Heart left ventricle (tissue), 16 donors: ENCODE results near the gene SLC22A9. TPM values are rescaled to one million over a fixed set of nuclear protein-coding genes. Genes with fewer than 3 reads are reported as not detected.

Experiments
- ATAC-seq, 4 donors: fragments of 200-7000 bp; cut with Tn5 transposase; one replicate each; pipeline ENCODE4 v1.9.1; 2020 to 2022; ENCODE audit warnings: moderate library complexity in 4 of 4, mild to moderate bottlenecking in 3 of 4, moderate number of reproducible peaks in 1 of 4
- DNase-seq, 5 donors: peaks; one replicate each; pipeline ENCODE4 v3.0.0-alpha.2; 2020
- H3K27ac ChIP-seq, 12 donors: fragments of 200-600 bp; sonication (generic) in 4 of 12; one replicate each; pipeline versions ENCODE4 v1.5.0 to v1.8.0; 2016 to 2022; ENCODE audit warnings: mild to moderate bottlenecking in 2 of 12
- H3K27me3 ChIP-seq, 9 donors: fragments of 200-600 bp; sonication (generic) in 2 of 9; one replicate each; pipeline versions ENCODE4 v1.5.1 to v1.8.0; 2016 to 2022; ENCODE audit warnings: mild to moderate bottlenecking in 3 of 9
- H3K36me3 ChIP-seq, 9 donors: fragments of 200-600 bp; sonication (generic) in 2 of 9; one replicate each; pipeline versions ENCODE4 v1.5.0 to v1.8.0; 2018 to 2022; ENCODE audit warnings: mild to moderate bottlenecking in 2 of 9
- H3K4me1 ChIP-seq, 12 donors: fragments of 200-600 bp; sonication (generic) in 4 of 12; one replicate each; pipeline versions ENCODE4 v1.5.0 to v1.8.0; 2016 to 2022; ENCODE audit warnings: mild to moderate bottlenecking in 3 of 12
- H3K4me3 ChIP-seq, 12 donors: fragments of 200-600 bp; sonication (generic) in 4 of 12; one replicate each; pipeline versions ENCODE4 v1.5.0 to v1.8.0; 2017 to 2022; ENCODE audit warnings: mild to moderate bottlenecking in 9 of 12, moderate library complexity in 4 of 12
- H3K9me3 ChIP-seq, 12 donors: fragments of 200-600 bp; sonication (generic) in 4 of 12; one replicate each; pipeline versions ENCODE4 v1.5.0 to v1.8.0; 2016 to 2022; ENCODE audit warnings: mild to moderate bottlenecking in 1 of 12
- POLR2A ChIP-seq, 2 donors: fragments of 450-650 bp; IDR thresholded peaks; one replicate each; pipeline ENCODE4 v1.6.1; 2017; ENCODE audit warnings: antibody characterized with exemption in 2 of 2, mild to moderate bottlenecking in 2 of 2, moderate library complexity in 2 of 2
- WGBS, 4 donors: extraction: QIAGEN DNeasy Blood & Tissue Kit in 2 of 4; methylation state at CpG; one replicate each; pipeline versions ENCODE4 v1.1.5 to v1.1.7; 2013 to 2018; 5-methylcytosine and 5-hydroxymethylcytosine counted together
- intact Hi-C, 10 donors: fragments of 100-400 bp; cut with DNase I; formaldehyde crosslinking; loops; one replicate each; pipeline versions ENCODE4 v1.11.1 to v1.14.2; 2022
- polyA plus RNA-seq, 2 donors: library from polyadenylated mRNA; stranded (reverse); fragments of 200-250 nt; gene quantifications; one replicate each; pipeline ENCODE4 v1.2.3, GENCODE V29; 2013
- total RNA-seq, 9 donors: library from RNA; depleted of rRNA in 2 of 9; stranded (reverse); fragments of >200 nt in 2 of 9; fragmentation: NEBNext Ultra II Directional in 3 of 9; extraction: Animal tissue kit (Norgen Biotek cat#: 25700) in 3 of 9; gene quantifications; one replicate each; pipeline versions ENCODE4 v1.1.0 to v1.2.4, GENCODE V29; 2016 to 2023
- TF ChIP-seq, protein P1 (sequence below), 12 donors: fragments of 200-600 bp; sonication (generic) in 4 of 12; IDR thresholded peaks; one replicate each; pipeline versions ENCODE4 v1.5.0 to v1.8.0; 2018 to 2022; ENCODE audit warnings: antibody characterized with exemption in 12 of 12, mild to moderate bottlenecking in 5 of 12
- donor health status: ischemic (EF 13 %, LVEDD 7.1; RV severe dilation, severe dysfunction).
- donor health status: healthy with polysubstance abuse.
- donor health status: DM: no; HTN: yes; CAD: no.
- donor health status: DM: no; HTN: no; CAD: no.
- donor health status: ischemic (EF 25% LVEDD 6.9; RV normal size, moderate dysfunction).
- donor health status: ischemic (EF 25% LVEDD 5.7; RV mildly dilated, moderate dysfunction).
- donor health status: healthy.
- donor health status: DM: yes; HTN: yes; CAD: no.
- donor health status: ischemic (EF 35%, LVEDD 5.7; RV mildly dilated, moderate dysfunction).
- donor health status: nonischemic (EF 11% LVEDD 7.7; RV severe dilation, severe dysfunction).
- donor health status: DM: yes; HTN: yes; CAD: no.
- donor health status: PGD.
- donor health status: ischemic (EF 29% LVEDD 5.4; RV normal size, mild dysfunction).
- donor health status: nonischemic (EF 23%, LVEDD 6.1; RV moderate dilation, normal function).

The SLC22A9 gene
- total and polyA plus RNA-seq, 11 donors = not detected

GRCh38 chr11:63404161-63404935 is 34.8 kb downstream of the SLC22A9 start:
- Histone ChIP-seq H3K4me1 (no peaks in the 10 kb centered on the region), H3K4me3 (no peak overlapping the region), H3K27ac (no peak overlapping the region), H3K27me3 (peaks cover 0 to 15% (median 3%) of the 10 kb centered on the region in 9 donors), H3K36me3 (no peaks in the 10 kb centered on the region), H3K9me3 (no peaks in the 10 kb centered on the region)
- ATAC-seq (no peak), DNase-seq (no peak)
- TF ChIP-seq, protein P1, sequence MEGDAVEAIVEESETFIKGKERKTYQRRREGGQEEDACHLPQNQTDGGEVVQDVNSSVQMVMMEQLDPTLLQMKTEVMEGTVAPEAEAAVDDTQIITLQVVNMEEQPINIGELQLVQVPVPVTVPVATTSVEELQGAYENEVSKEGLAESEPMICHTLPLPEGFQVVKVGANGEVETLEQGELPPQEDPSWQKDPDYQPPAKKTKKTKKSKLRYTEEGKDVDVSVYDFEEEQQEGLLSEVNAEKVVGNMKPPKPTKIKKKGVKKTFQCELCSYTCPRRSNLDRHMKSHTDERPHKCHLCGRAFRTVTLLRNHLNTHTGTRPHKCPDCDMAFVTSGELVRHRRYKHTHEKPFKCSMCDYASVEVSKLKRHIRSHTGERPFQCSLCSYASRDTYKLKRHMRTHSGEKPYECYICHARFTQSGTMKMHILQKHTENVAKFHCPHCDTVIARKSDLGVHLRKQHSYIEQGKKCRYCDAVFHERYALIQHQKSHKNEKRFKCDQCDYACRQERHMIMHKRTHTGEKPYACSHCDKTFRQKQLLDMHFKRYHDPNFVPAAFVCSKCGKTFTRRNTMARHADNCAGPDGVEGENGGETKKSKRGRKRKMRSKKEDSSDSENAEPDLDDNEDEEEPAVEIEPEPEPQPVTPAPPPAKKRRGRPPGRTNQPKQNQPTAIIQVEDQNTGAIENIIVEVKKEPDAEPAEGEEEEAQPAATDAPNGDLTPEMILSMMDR (IDR thresholded peaks at IDR 0.05) = no peak
- no peak for TF ChIP-seq POLR2A (IDR thresholded peaks at IDR 0.05)
- intact Hi-C loops = no loop called here
- 71 to 83% (median 76%) methylated on average over 5 of the region's 5 CpGs for WGBS, 4 donors

DNA sequence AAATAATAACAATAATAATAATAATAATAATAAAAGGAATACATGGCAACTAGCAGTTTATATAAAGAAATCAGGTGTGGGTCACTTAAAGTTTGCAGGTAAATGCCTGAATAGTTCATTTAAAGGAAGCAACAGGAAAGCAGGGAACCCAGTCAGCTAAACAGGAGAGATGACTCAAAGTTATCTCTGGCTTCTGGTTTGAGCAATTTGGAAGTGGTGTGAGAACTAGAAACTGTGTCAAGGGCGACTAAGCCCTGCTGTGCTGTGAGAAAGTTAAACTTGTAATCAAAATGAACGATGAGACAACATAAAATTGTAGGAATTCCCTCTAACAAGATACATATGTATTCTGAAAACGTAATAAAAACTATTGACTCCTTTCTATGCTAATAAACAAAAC is 35.5 kb downstream of the SLC22A9 start:
- no peaks in the 10 kb centered on the region for H3K9me3 ChIP-seq
- peaks cover 0 to 19% (median 0%) of the 10 kb centered on the region in 9 donors for H3K27me3 ChIP-seq
- no peaks in the 10 kb centered on the region for H3K36me3 ChIP-seq
- intact Hi-C loops = no loop called here
- no peak overlapping the region for H3K4me3 ChIP-seq
- TF ChIP-seq POLR2A (IDR thresholded peaks at IDR 0.05) = no peak
- TF ChIP-seq, protein P1 (IDR thresholded peaks at IDR 0.05) = no peak
- H3K4me1 ChIP-seq = no peaks in the 10 kb centered on the region
- 66 to 68% (median 68%) methylated on average over 3 of the region's 3 CpGs for WGBS, 4 donors
- no peak overlapping the region for H3K27ac ChIP-seq
- ATAC-seq (no peak), DNase-seq (no peak)

- DNase-seq (no peak), ATAC-seq (no peak)
- intact Hi-C loops = no loop called here
- no peak for TF ChIP-seq POLR2A (IDR thresholded peaks at IDR 0.05)
- TF ChIP-seq, protein P1 (IDR thresholded peaks at IDR 0.05) = no peak
- no peaks in the 10 kb centered on the region for H3K4me1 ChIP-seq
- no peak overlapping the region for H3K4me3 ChIP-seq
- H3K36me3 ChIP-seq = no peaks in the 10 kb centered on the region
- H3K9me3 ChIP-seq = no peaks in the 10 kb centered on the region
- peaks cover 0 to 10% (median 0%) of the 10 kb centered on the region in 9 donors for H3K27me3 ChIP-seq
- no peak overlapping the region for H3K27ac ChIP-seq
- WGBS, 4 donors = 71 to 89% (median 79%) methylated on average over 2 of the region's 2 CpGs
Measured at GRCh38 chr11:63406458-63406857, 36.9 kb downstream of the SLC22A9 start.

- H3K36me3 ChIP-seq = no peaks in the 10 kb centered on the region
- no peak overlapping the region for H3K27ac ChIP-seq
- no peak for DNase-seq
- no peak overlapping the region for H3K4me3 ChIP-seq
- H3K4me1 ChIP-seq = no peaks in the 10 kb centered on the region
- 31 to 74% (median 50%) methylated on average over 2 of the region's 2 CpGs for WGBS, 4 donors
- intact Hi-C loops = no loop called here
- peaks cover 0 to 3% (median 0%) of the 10 kb centered on the region in 12 donors for H3K9me3 ChIP-seq
- peaks cover 0 to 13% (median 0%) of the 10 kb centered on the region in 9 donors for H3K27me3 ChIP-seq
- ATAC-seq = no peak
- TF ChIP-seq POLR2A (IDR thresholded peaks at IDR 0.05) = no peak
Measured at GRCh38 chr11:63417174-63417852, 47.7 kb downstream of the SLC22A9 start.
